PC-9 (cell line): ENCODE measurements around the gene DPP10. TPM values are rescaled to one million over a fixed set of nuclear protein-coding genes. Genes with fewer than 3 reads are reported as not detected.

Experiments used
- BruUV-seq: library from RNA; stranded (reverse); fragments of 400-500 nt; replicated peaks from 2 replicates; lab custom pipeline; 2021; lab: Mats Ljungman, UMichigan
- CTCF ChIA-PET: fragments of 300-600 bp; sonication (Branson Sonifier 250); formaldehyde crosslinking; loops from one replicate; lab custom pipeline; 2022; ENCODE audit warnings: antibody characterized with exemption; lab: Charles Lee
- POLR2A ChIA-PET: fragments of 300-600 bp; sonication (Branson Sonifier 250); formaldehyde crosslinking; loops from one replicate; lab custom pipeline; 2022; ENCODE audit warnings: antibody characterized with exemption; ENCODE audit not compliant: unreplicated experiment; lab: Charles Lee
- DNase-seq, 2 experiments: peaks; one replicate each; pipeline versions ENCODE4 v3.0.0 to v3.0.0-alpha.2; 2015 to 2022; ENCODE audit warnings: mixed read lengths in 1 of 2
- H2AFZ ChIP-seq: fragments of 200-600 bp; sonication (generic); 2 replicates; pipeline ENCODE4 v1.8.1; 2017; ENCODE audit warnings: antibody characterized with exemption
- H3F3A ChIP-seq: fragments of 200-600 bp; sonication (generic); 2 replicates; pipeline ENCODE4 v1.8.1; 2017; ENCODE audit warnings: antibody characterized with exemption, mild to moderate bottlenecking, low read depth; ENCODE audit not compliant: insufficient read depth
- H3K27ac ChIP-seq: fragments of 200-600 bp; sonication (generic); 2 replicates; pipeline ENCODE4 v1.6.1; 2016; ENCODE audit warnings: mixed run types
- H3K27me3 ChIP-seq: fragments of 200-600 bp; sonication (generic); 2 replicates; pipeline ENCODE4 v1.6.1; 2016; ENCODE audit warnings: low read depth, mixed run types; ENCODE audit not compliant: insufficient read depth
- H3K36me3 ChIP-seq: fragments of 200-600 bp; sonication (generic); 2 replicates; pipeline ENCODE4 v1.6.1; 2016; ENCODE audit warnings: low read depth, mixed run types
- H3K4me1 ChIP-seq: fragments of 200-600 bp; sonication (generic); replicated peaks from 2 replicates; pipeline ENCODE4 v1.6.1; 2016; ENCODE audit warnings: mixed run types; ENCODE audit not compliant: insufficient read depth
- H3K4me2 ChIP-seq: fragments of 200-600 bp; sonication (generic); 2 replicates; pipeline ENCODE4 v1.6.1; 2017; ENCODE audit warnings: mixed run types
- H3K4me3 ChIP-seq: fragments of 200-600 bp; sonication (generic); 2 replicates; pipeline ENCODE4 v1.6.1; 2016; ENCODE audit warnings: mixed run types
- H3K79me2 ChIP-seq: fragments of 200-600 bp; sonication (generic); 2 replicates; pipeline ENCODE4 v1.6.1; 2017; ENCODE audit warnings: low read depth, mixed run types
- H3K9me2 ChIP-seq: fragments of 200-600 bp; sonication (generic); 2 replicates; pipeline ENCODE4 v1.8.1; 2017; ENCODE audit warnings: mild to moderate bottlenecking; ENCODE audit not compliant: insufficient read depth
- H3K9me3 ChIP-seq: fragments of 200-600 bp; sonication (generic); 2 replicates; pipeline ENCODE4 v1.8.1; 2016; ENCODE audit warnings: low read depth; ENCODE audit not compliant: insufficient read depth
- H4K20me1 ChIP-seq: fragments of 200-600 bp; sonication (generic); 2 replicates; pipeline ENCODE4 v1.8.1; 2017; ENCODE audit not compliant: insufficient read depth
- CTCF ChIP-seq: fragments of 200-600 bp; sonication (generic); conservative IDR thresholded peaks from 2 replicates; pipeline ENCODE4 v1.6.1; 2017; ENCODE audit warnings: mixed run types, antibody characterized with exemption, mild to moderate bottlenecking, moderate library complexity
- EZH2 ChIP-seq: fragments of 200-600 bp; sonication (generic); IDR thresholded peaks from 2 replicates; pipeline ENCODE4 v1.8.0; 2017; ENCODE audit warnings: antibody characterized with exemption, low read depth
- intact Hi-C: fragments of 100-400 bp; cut with micrococcal nuclease; formaldehyde crosslinking; loops from one replicate; pipeline ENCODE4 v1.10.0; 2022; ENCODE audit not compliant: unreplicated experiment
- total RNA-seq: library from RNA; stranded (reverse); gene quantifications from 2 replicates; pipeline ENCODE4 v1.2.3, GENCODE V29; 2021

DPP10 gene
- total RNA-seq, 1 experiment from 2014 or later: not detected

- H3K4me3 ChIP-seq: no peak overlapping the region
- POLR2A ChIA-PET: no interaction called here
- H3K27me3 ChIP-seq: no peaks in the 10 kb centered on the region
- no peak overlapping the region for H3K27ac ChIP-seq
- H3K4me1 ChIP-seq: no peaks in the 10 kb centered on the region
- H3K4me2 ChIP-seq: no peak overlapping the region
- CTCF ChIA-PET: no interaction called here
- H4K20me1 ChIP-seq: no peaks in the 10 kb centered on the region
- H2AFZ ChIP-seq: no peak overlapping the region
- H3K79me2 ChIP-seq: no peaks in the 10 kb centered on the region
- no peak for TF ChIP-seq EZH2
- no peak for TF ChIP-seq CTCF
- no peaks in the 10 kb centered on the region for H3K36me3 ChIP-seq
- H3K9me3 ChIP-seq: no peaks in the 10 kb centered on the region
- H3F3A ChIP-seq: no peaks in the 10 kb centered on the region
- H3K9me2 ChIP-seq: no peaks in the 10 kb centered on the region
- intact Hi-C loops: no loop called here
- no peak for DNase-seq
- BruUV-seq: no TSS peak
These were observed 766.2 kb downstream of the DPP10 start for GRCh38 chr2:115208493-115209164.

GRCh38 chr2:115214050-115214449, 771.6 kb downstream of the DPP10 start:
- no peaks in the 10 kb centered on the region for H3K9me2 ChIP-seq
- CTCF ChIA-PET: no interaction called here
- no peaks in the 10 kb centered on the region for H3K4me1 ChIP-seq
- no TSS peak for BruUV-seq
- no peak for DNase-seq
- POLR2A ChIA-PET: no interaction called here
- H3K4me3 ChIP-seq: no peak overlapping the region
- H3K27ac ChIP-seq: no peak overlapping the region
- intact Hi-C loops: no loop called here
- TF ChIP-seq CTCF: no peak
- TF ChIP-seq EZH2: no peak
- no peaks in the 10 kb centered on the region for H3K27me3 ChIP-seq
- H3K79me2 ChIP-seq: no peaks in the 10 kb centered on the region
- H3K9me3 ChIP-seq: no peaks in the 10 kb centered on the region
- H4K20me1 ChIP-seq: no peaks in the 10 kb centered on the region
- no peak overlapping the region for H2AFZ ChIP-seq
- H3F3A ChIP-seq: no peaks in the 10 kb centered on the region
- H3K4me2 ChIP-seq: no peak overlapping the region
- H3K36me3 ChIP-seq: no peaks in the 10 kb centered on the region

- H2AFZ ChIP-seq: no peak overlapping the region
- H3K9me2 ChIP-seq: no peaks in the 10 kb centered on the region
- DNase-seq: no peak
- no peaks in the 10 kb centered on the region for H4K20me1 ChIP-seq
- H3F3A ChIP-seq: no peaks in the 10 kb centered on the region
- H3K9me3 ChIP-seq: no peaks in the 10 kb centered on the region
- no peaks in the 10 kb centered on the region for H3K4me1 ChIP-seq
- BruUV-seq: no TSS peak
- no peak overlapping the region for H3K27ac ChIP-seq
- H3K4me3 ChIP-seq: no peak overlapping the region
- H3K79me2 ChIP-seq: no peaks in the 10 kb centered on the region
- ChIA-PET CTCF (no interaction called here), POLR2A (no interaction called here)
- no peak for TF ChIP-seq CTCF
- no peak for TF ChIP-seq EZH2
- H3K36me3 ChIP-seq: no peaks in the 10 kb centered on the region
- intact Hi-C loops: no loop called here
- H3K27me3 ChIP-seq: no peaks in the 10 kb centered on the region
- H3K4me2 ChIP-seq: no peak overlapping the region
These were observed 776.9 kb downstream of the DPP10 start for GRCh38 chr2:115219296-115219695.
